Measurements from ENCODE around the gene MRPL50. TPM values are rescaled to one million over a fixed set of nuclear protein-coding genes. Genes with fewer than 3 reads are reported as not detected.

The MRPL50 gene
- polyA plus RNA-seq, 1 of the 3 experiments (the other 2 are of a cell fraction), result 6.3 TPM

GRCh38 chr9:101433229-101433628 is 34.8 kb upstream of the MRPL50 start:
- Histone ChIP-seq H3K9me2 (no peaks in the 10 kb centered on the region), H3K27me3 (ENCODE audit: insufficient read depth) (no peaks in the 10 kb centered on the region; the same call in 1 of the 2 replicates), H3K4me3 (ENCODE audit: low read depth in 2 of 2, low read length in 1 of 2) (no peak overlapping the region), H3K4me2 (no peak overlapping the region), H3K9ac (no peak overlapping the region), H4K20me1 (ENCODE audit: insufficient read depth) (no peaks in the 10 kb centered on the region), H3F3A (replicated peaks; ENCODE audit: insufficient read depth) (no peaks in the 10 kb centered on the region), H3K79me2 (ENCODE audit: insufficient read depth) (no peaks in the 10 kb centered on the region), H3K27ac (ENCODE audit: low read depth in 2 of 2, low read length in 1 of 2) (no peak overlapping the region), H2AFZ (ENCODE audit: low read depth) (no peak overlapping the region), H3K9me3 (no peaks in the 10 kb centered on the region), H3K36me3 (replicated peaks in 1 of 2; ENCODE audit: control insufficient read depth in 1 of 2, insufficient read depth in 2 of 2, low read length in 1 of 2) (no peaks in the 10 kb centered on the region), H3K4me1 (ENCODE audit: control insufficient read depth in 1 of 2, insufficient read depth in 2 of 2, low read depth in 1 of 2, low read length in 1 of 2) (no peaks in the 10 kb centered on the region; a peak in 1 of 4 replicates)
- WGBS (ENCODE audit: low lambda C conversion rate), result 57% methylated on average over 3 of the region's 3 CpGs
- DNase-seq, result no peak
- no peak for TF ChIP-seq GATA2 (CRISPR knock-in tag; IDR thresholded peaks at IDR 0.05)
- no peak for TF ChIP-seq FOXJ3 (CRISPR knock-in tag; IDR thresholded peaks at IDR 0.05)
- TF ChIP-seq RFX5 (IDR thresholded peaks at IDR 0.05; ENCODE audit: low read length), result no peak
- no peak for TF ChIP-seq JUND (IDR thresholded peaks at IDR 0.05)
- no peak for TF ChIP-seq POLR2AphosphoS5 (IDR thresholded peaks at IDR 0.05; ENCODE audit: low read depth, low read length)
- no peak for TF ChIP-seq TCF12 (IDR thresholded peaks at IDR 0.05)
- no peak for TF ChIP-seq CHD2 (IDR thresholded peaks at IDR 0.05; ENCODE audit: low read length, partially characterized antibody)
- TF ChIP-seq, protein P1, sequence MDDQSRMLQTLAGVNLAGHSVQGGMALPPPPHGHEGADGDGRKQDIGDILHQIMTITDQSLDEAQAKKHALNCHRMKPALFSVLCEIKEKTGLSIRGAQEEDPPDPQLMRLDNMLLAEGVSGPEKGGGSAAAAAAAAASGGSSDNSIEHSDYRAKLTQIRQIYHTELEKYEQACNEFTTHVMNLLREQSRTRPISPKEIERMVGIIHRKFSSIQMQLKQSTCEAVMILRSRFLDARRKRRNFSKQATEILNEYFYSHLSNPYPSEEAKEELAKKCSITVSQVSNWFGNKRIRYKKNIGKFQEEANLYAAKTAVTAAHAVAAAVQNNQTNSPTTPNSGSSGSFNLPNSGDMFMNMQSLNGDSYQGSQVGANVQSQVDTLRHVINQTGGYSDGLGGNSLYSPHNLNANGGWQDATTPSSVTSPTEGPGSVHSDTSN (IDR thresholded peaks at IDR 0.05), result no peak
- CTCF ChIA-PET, result interaction anchor here (1.9 to 3.0 kb wide), 2 partner anchors 16 to 26 kb away, joined by 11 to 20 read pairs; no protein-coding TSS in a partner anchor
- POLR2A ChIA-PET, result no interaction called here

DNA sequence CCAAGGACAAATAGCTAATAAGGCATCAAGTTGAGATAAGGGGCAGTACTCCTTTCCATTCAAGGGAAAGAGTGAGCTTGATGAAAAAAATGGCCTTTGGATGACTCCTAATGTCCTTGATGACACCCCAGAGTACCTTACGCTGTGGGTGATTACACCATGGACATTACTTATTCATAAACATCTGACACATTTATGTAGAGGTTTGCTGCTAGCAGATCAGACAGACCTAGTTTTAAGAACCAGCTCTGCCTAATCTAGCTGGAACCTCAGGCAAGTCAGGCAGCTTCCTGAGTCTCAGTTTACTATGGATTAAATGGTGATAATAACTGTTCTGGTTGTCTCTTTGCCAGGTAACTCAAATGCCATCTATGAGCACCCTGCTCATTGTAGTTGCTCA is 34.3 kb upstream of the MRPL50 start:
- no peaks in the 10 kb centered on the region for H3F3A ChIP-seq (replicated peaks; ENCODE audit: insufficient read depth)
- POLR2A ChIA-PET, result no interaction called here
- WGBS (ENCODE audit: low lambda C conversion rate), result 67% methylated on average over 1 of the region's 1 CpG
- no peaks in the 10 kb centered on the region for H3K79me2 ChIP-seq (ENCODE audit: insufficient read depth)
- H3K9me2 ChIP-seq, result no peaks in the 10 kb centered on the region
- no peaks in the 10 kb centered on the region for H4K20me1 ChIP-seq (ENCODE audit: insufficient read depth)
- no peak overlapping the region for H3K4me2 ChIP-seq
- no peaks in the 10 kb centered on the region for H3K36me3 ChIP-seq (replicated peaks in 1 of 2; ENCODE audit: control insufficient read depth in 1 of 2, insufficient read depth in 2 of 2, low read length in 1 of 2)
- no peak overlapping the region for H3K27ac ChIP-seq (ENCODE audit: low read depth in 2 of 2, low read length in 1 of 2)
- no peak for DNase-seq
- H3K4me3 ChIP-seq (ENCODE audit: low read depth in 2 of 2, low read length in 1 of 2), result no peak overlapping the region
- H2AFZ ChIP-seq (ENCODE audit: low read depth), result no peak overlapping the region
- H3K9me3 ChIP-seq, result no peaks in the 10 kb centered on the region
- no peak overlapping the region for H3K9ac ChIP-seq
- H3K4me1 ChIP-seq (ENCODE audit: control insufficient read depth in 1 of 2, insufficient read depth in 2 of 2, low read depth in 1 of 2, low read length in 1 of 2), result no peaks in the 10 kb centered on the region; a peak in 1 of 4 replicates
- CTCF ChIA-PET, result interaction anchor here (1.9 to 3.0 kb wide), 3 partner anchors 16 to 98 kb away, joined by 10 to 20 read pairs (median 11); no protein-coding TSS in a partner anchor
- no peaks in the 10 kb centered on the region; the same call in 1 of the 2 replicates for H3K27me3 ChIP-seq (ENCODE audit: insufficient read depth)
- TF ChIP-seq GATA2 (CRISPR knock-in tag; IDR thresholded peaks at IDR 0.05) (no peak), USF2 (IDR thresholded peaks at IDR 0.05; ENCODE audit: borderline replicate concordance, low read depth, low read length) (no peak), CTCF (IDR thresholded peaks at IDR 0.05) (no peak), TAF1 (IDR thresholded peaks at IDR 0.05; ENCODE audit: borderline replicate concordance, low read depth, low read length) (no peak), NRF1 (IDR thresholded peaks at IDR 0.05; ENCODE audit: low read depth, low read length) (no peak), MEF2A (IDR thresholded peaks at IDR 0.05; ENCODE audit: borderline replicate concordance, low read depth) (no peak), JUND (IDR thresholded peaks at IDR 0.05) (no peak), FOSL2 (IDR thresholded peaks at IDR 0.05; ENCODE audit: borderline replicate concordance, low read depth) (no peak), RCOR1 (IDR thresholded peaks at IDR 0.05; ENCODE audit: low read length) (no peak), NFIC (IDR thresholded peaks at IDR 0.05; ENCODE audit: borderline replicate concordance) (no peak), IRF3 (IDR thresholded peaks at IDR 0.05; ENCODE audit: low read depth, low read length) (no peak), RFX5 (IDR thresholded peaks at IDR 0.05; ENCODE audit: low read length) (no peak), POLR2AphosphoS5 (IDR thresholded peaks at IDR 0.05; ENCODE audit: low read depth, low read length) (no peak), YY1 (IDR thresholded peaks at IDR 0.05; ENCODE audit: low read depth) (no peak), TCF12 (IDR thresholded peaks at IDR 0.05) (no peak)
- TF ChIP-seq, protein P2, sequence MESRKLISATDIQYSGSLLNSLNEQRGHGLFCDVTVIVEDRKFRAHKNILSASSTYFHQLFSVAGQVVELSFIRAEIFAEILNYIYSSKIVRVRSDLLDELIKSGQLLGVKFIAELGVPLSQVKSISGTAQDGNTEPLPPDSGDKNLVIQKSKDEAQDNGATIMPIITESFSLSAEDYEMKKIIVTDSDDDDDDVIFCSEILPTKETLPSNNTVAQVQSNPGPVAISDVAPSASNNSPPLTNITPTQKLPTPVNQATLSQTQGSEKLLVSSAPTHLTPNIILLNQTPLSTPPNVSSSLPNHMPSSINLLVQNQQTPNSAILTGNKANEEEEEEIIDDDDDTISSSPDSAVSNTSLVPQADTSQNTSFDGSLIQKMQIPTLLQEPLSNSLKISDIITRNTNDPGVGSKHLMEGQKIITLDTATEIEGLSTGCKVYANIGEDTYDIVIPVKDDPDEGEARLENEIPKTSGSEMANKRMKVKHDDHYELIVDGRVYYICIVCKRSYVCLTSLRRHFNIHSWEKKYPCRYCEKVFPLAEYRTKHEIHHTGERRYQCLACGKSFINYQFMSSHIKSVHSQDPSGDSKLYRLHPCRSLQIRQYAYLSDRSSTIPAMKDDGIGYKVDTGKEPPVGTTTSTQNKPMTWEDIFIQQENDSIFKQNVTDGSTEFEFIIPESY (IDR thresholded peaks at IDR 0.05; ENCODE audit: borderline replicate concordance, low read depth), result no peak
- TF ChIP-seq, protein P1 (IDR thresholded peaks at IDR 0.05), result no peak
